ENCODE results near the gene SAPCD1.

Gene SAPCD1

DNA sequence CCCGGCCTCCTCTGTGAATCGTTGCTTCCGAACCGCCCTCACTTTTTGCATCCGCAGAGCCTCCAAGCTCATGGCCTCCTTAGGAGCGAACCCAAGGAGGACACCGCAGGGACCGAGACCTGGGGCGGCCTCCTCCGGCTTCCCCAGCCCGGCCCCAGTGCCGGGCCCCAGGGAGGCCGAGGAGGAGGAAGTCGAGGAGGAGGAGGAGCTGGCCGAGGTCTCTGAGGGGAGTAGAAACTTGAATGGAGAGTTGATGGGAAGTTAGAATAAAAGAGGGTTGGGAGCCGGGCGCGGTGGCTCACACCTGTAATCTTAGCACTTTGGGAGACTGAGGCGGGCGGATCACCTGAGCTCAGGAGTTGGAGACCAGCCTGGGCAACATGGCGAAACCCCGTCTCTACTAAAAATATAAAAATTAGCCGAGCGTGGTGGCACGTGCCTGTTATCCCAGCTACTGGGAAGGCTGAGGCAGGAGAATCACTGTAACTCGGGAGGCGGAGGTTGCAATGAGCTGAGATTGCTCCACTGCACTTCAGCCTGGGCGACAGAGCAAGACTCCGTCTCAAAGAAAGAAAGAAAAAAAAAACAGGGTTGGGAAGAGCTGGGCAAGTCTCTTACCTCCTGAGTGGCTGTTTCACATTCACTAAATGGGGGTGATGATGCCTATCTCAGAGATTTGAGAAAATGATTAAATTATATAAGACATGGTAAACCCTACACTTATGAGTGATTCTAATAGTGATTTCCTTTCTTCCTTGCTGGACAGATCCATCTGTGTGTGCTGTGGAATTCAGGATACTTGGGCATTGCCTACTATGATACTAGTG, 21.8 kb upstream of the SAPCD1 start:
- peak overlapping the region; percentile 75 for H3K4me3 ChIP-seq (ENCODE audit: low read depth, low read length)
- TF ChIP-seq, protein P1, sequence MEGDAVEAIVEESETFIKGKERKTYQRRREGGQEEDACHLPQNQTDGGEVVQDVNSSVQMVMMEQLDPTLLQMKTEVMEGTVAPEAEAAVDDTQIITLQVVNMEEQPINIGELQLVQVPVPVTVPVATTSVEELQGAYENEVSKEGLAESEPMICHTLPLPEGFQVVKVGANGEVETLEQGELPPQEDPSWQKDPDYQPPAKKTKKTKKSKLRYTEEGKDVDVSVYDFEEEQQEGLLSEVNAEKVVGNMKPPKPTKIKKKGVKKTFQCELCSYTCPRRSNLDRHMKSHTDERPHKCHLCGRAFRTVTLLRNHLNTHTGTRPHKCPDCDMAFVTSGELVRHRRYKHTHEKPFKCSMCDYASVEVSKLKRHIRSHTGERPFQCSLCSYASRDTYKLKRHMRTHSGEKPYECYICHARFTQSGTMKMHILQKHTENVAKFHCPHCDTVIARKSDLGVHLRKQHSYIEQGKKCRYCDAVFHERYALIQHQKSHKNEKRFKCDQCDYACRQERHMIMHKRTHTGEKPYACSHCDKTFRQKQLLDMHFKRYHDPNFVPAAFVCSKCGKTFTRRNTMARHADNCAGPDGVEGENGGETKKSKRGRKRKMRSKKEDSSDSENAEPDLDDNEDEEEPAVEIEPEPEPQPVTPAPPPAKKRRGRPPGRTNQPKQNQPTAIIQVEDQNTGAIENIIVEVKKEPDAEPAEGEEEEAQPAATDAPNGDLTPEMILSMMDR (IDR thresholded peaks at IDR 0.05; ENCODE audit: low read depth, low read length, missing control alignments) = no peak
- no peak for DNase-seq (ENCODE audit: low read depth)

DNA sequence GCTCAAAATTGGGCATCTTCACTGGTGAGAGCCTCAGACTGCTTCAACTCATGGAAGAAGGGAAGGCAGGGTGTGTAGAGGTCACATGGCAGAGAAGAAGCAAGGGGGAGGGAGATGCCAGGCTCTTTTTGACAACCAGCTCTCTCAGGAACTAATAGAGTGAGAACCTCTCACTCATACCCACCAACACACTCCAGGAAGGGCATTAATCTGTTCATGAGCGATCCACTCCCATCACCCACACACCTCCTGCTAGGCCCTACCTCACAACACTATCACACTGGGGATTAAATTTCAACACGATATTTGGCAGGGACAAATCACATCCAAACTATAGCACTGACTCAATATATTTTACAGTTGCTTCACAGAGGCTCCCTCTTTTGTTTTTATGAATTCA, 20.6 kb upstream of the SAPCD1 start:
- TF ChIP-seq, protein P1 (IDR thresholded peaks at IDR 0.05; ENCODE audit: low read depth, low read length, missing control alignments) = no peak
- no peak overlapping the region for H3K4me3 ChIP-seq (ENCODE audit: low read depth, low read length)
- DNase-seq (ENCODE audit: low read depth) = no peak

DNA sequence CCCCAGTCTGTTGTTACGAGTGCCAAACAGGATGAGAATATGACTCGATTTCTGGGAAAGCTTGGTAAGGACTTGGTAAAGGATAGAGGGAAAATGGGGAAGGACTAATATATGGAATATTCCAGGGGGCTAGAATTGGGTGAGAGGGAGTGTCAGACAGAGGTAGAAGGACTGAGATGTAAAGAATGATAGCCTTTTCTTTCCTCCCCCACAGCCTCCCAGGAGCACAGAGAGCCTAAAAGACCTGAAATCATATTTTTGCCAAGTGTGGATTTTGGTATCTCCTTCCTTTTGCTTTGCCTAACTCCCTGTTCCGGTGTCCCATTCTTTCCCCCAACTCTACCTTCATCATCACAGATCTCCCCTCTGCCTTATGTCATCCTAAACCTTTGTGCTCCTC, 19.6 kb upstream of the SAPCD1 start:
- no peak for DNase-seq (ENCODE audit: low read depth)
- no peak overlapping the region for H3K4me3 ChIP-seq (ENCODE audit: low read depth, low read length)
- TF ChIP-seq, protein P1 (IDR thresholded peaks at IDR 0.05; ENCODE audit: low read depth, low read length, missing control alignments) = no peak

DNA sequence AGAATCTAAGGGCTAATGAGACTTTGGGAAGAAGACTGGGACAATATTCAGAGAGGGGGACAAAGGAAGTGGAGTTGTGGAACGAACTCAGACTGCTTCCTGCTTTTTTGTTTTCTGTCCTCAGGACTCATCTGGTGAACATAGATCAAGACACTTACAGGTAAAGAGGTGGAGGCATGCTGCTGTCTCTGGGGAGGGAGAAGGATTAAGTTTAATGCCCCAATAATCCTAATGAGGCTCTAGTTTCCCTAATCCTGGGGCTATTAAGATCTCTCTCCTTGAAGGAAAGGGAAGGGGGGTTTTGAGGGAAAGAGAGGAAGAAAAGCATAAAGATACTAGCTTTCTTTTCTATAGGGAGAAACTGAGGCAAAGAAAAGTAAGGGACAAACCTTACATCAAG, 18.0 kb upstream of the SAPCD1 start:
- no peak for DNase-seq (ENCODE audit: low read depth)
- TF ChIP-seq, protein P1 (IDR thresholded peaks at IDR 0.05; ENCODE audit: low read depth, low read length, missing control alignments) = no peak
- no peak overlapping the region for H3K4me3 ChIP-seq (ENCODE audit: low read depth, low read length)

DNA sequence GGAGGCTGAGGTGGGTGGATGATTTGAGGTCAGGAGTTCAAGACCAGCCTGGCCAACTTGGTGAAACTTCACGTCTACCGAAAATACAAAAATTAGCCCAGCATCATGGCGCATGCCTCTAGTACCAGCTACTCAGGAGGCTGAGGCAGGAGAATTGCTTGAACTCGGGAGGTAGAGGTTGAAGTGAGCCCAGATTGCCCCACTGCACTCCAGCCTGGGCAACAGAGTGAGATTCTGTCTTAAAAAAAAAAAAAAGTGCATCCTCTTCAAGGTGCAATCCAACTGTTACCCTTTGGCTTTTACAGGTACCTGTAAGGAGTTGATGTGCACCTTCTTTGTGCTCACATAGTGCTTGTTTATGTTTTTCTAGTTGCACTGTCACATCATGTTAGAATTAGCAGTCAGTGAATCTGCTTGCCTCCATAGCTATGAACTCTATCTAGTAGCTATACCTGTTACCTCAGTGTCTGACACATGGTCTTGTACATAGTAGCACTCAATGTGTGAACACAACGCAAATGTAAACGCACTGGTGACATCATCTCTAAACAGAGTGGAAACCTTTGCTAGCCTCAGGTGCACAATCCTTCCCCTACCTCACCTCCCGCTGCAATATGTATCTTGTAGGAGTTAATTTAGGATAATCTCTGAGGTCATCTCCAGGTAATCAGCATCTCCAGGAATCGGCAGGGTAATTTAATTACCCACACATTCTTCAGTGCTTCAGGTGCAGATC, 13.0 kb upstream of the SAPCD1 start:
- H3K4me3 ChIP-seq (ENCODE audit: low read depth, low read length) = no peak overlapping the region
- DNase-seq (ENCODE audit: low read depth) = no peak
- TF ChIP-seq, protein P1 (IDR thresholded peaks at IDR 0.05; ENCODE audit: low read depth, low read length, missing control alignments) = no peak

GRCh38 chr6:31750411-31751022, 11.9 kb upstream of the SAPCD1 start:
- H3K4me3 ChIP-seq (ENCODE audit: low read depth, low read length) = no peak overlapping the region
- TF ChIP-seq, protein P1 (IDR thresholded peaks at IDR 0.05; ENCODE audit: low read depth, low read length, missing control alignments) = no peak
- no peak for DNase-seq (ENCODE audit: low read depth)

All from GM12864 (cell line).